PC-3 (cell line): ENCODE results near the gene SYN1. TPM values are rescaled to one million over a fixed set of nuclear protein-coding genes. Genes with fewer than 3 reads are reported as not detected.

Experiments
- ATAC-seq: fragments of 200-7000 bp; cut with Tn5 transposase; 2 replicates; pipeline ENCODE4 v1.9.1; 2020; ENCODE audit warnings: mild to moderate bottlenecking, moderate library complexity
- BruUV-seq: library from RNA; stranded (reverse); fragments of 400-500 nt; replicated peaks from 2 replicates; lab custom pipeline; 2021; lab: Mats Ljungman, UMichigan
- CTCF ChIA-PET: fragments of 300-600 bp; sonication (Branson Sonifier 250); formaldehyde crosslinking; loops from one replicate; lab custom pipeline; 2022; ENCODE audit warnings: antibody characterized with exemption; lab: Charles Lee
- POLR2A ChIA-PET: fragments of 300-600 bp; sonication (Branson Sonifier 250); formaldehyde crosslinking; loops from one replicate; lab custom pipeline; 2022; ENCODE audit warnings: antibody characterized with exemption; ENCODE audit not compliant: unreplicated experiment; lab: Charles Lee
- DNase-seq: peaks from one replicate; pipeline ENCODE4 v3.0.0-alpha.2; 2015
- H2AFZ ChIP-seq: fragments of 300-600 bp; sonication (generic); 2 replicates; pipeline ENCODE4 v1.6.0; 2016; ENCODE audit warnings: antibody characterized with exemption, low read length
- H3F3A ChIP-seq: fragments of 300-600 bp; sonication (generic); one replicate; pipeline ENCODE4 v1.6.0; 2017; ENCODE audit warnings: antibody characterized with exemption, low read length, control low read depth, mild to moderate bottlenecking; ENCODE audit not compliant: unreplicated experiment
- H3K27ac ChIP-seq: fragments of 300-600 bp; sonication (generic); 2 replicates; pipeline ENCODE4 v1.5.1; 2016; ENCODE audit warnings: mild to moderate bottlenecking, low read length
- H3K27me3 ChIP-seq: fragments of 300-600 bp; sonication (generic); 2 replicates; pipeline ENCODE4 v1.6.1; 2016; ENCODE audit warnings: low read length, mixed read lengths
- H3K36me3 ChIP-seq: fragments of 300-600 bp; sonication (generic); 2 replicates; pipeline ENCODE4 v1.6.1; 2016; ENCODE audit warnings: low read depth, mixed run types, low read length, mixed read lengths
- H3K4me1 ChIP-seq: fragments of 300-600 bp; sonication (generic); 2 replicates; pipeline ENCODE4 v1.5.1; 2016; ENCODE audit warnings: low read length; ENCODE audit not compliant: insufficient read depth
- H3K4me2 ChIP-seq: fragments of 300-600 bp; sonication (generic); 2 replicates; pipeline ENCODE4 v1.6.0; 2016; ENCODE audit warnings: low read length
- H3K4me3 ChIP-seq: fragments of 300-600 bp; sonication (generic); 2 replicates; pipeline ENCODE4 v1.5.1; 2016; ENCODE audit warnings: mild to moderate bottlenecking, low read length, mixed read lengths
- H3K79me2 ChIP-seq: fragments of 300-600 bp; sonication (generic); 2 replicates; pipeline ENCODE4 v1.6.1; 2017; ENCODE audit warnings: low read length, mixed read lengths
- H3K9ac ChIP-seq: fragments of 300-600 bp; sonication (generic); 2 replicates; pipeline ENCODE4 v1.6.0; 2016; ENCODE audit warnings: mild to moderate bottlenecking, low read length
- H3K9me2 ChIP-seq: fragments of 300-600 bp; sonication (generic); replicated peaks from 2 replicates; pipeline ENCODE4 v1.6.1; 2016; ENCODE audit warnings: mixed run types, low read length, mixed read lengths
- H3K9me3 ChIP-seq: fragments of 300-600 bp; sonication (generic); 2 replicates; pipeline ENCODE4 v1.6.1; 2016; ENCODE audit warnings: low read length, mixed read lengths
- H4K20me1 ChIP-seq: fragments of 300-600 bp; sonication (generic); 2 replicates; pipeline ENCODE4 v1.6.1; 2016; ENCODE audit warnings: low read length, mixed read lengths
- CTCF ChIP-seq: fragments of 300-600 bp; sonication (generic); conservative IDR thresholded peaks from 2 replicates; pipeline ENCODE4 v1.5.1; 2017; ENCODE audit warnings: antibody characterized with exemption, low read depth, mild to moderate bottlenecking, low read length
- EZH2 ChIP-seq: fragments of 300-600 bp; sonication (generic); IDR thresholded peaks from one replicate; pipeline ENCODE4 v1.6.1; 2017; ENCODE audit warnings: antibody characterized with exemption, mild to moderate bottlenecking, low read length; ENCODE audit not compliant: unreplicated experiment
- EZH2phosphoT487 ChIP-seq: fragments of 300-600 bp; sonication (generic); IDR thresholded peaks from 2 replicates; pipeline ENCODE4 v1.6.1; 2018; ENCODE audit warnings: mild to moderate bottlenecking, antibody characterized with exemption, low read length, borderline replicate concordance
- intact Hi-C: fragments of 100-400 bp; cut with micrococcal nuclease; formaldehyde crosslinking; loops from 2 replicates; pipeline ENCODE4 v1.9.0; 2023
- total RNA-seq: library from RNA; depleted of rRNA; stranded (reverse); fragments of >200 nt; gene quantifications from 2 replicates; pipeline ENCODE4 v1.2.3, GENCODE V29; 2014

Gene SYN1
- total RNA-seq, 1 experiment from 2014 or later, result not detected

- intact Hi-C loops, result no loop called here
- no peak overlapping the region for H3K9ac ChIP-seq
- DNase-seq (no peak), ATAC-seq (no peak)
- no peak overlapping the region for H3K4me3 ChIP-seq
- no peaks in the 10 kb centered on the region for H3K36me3 ChIP-seq
- TF ChIP-seq EZH2phosphoT487 (no peak), EZH2 (no peak), CTCF (no peak)
- H3K79me2 ChIP-seq, result no peaks in the 10 kb centered on the region
- H3K4me2 ChIP-seq, result no peak overlapping the region
- CTCF ChIA-PET, result no interaction called here
- POLR2A ChIA-PET, result no interaction called here
- BruUV-seq, result no TSS peak
- no peaks in the 10 kb centered on the region for H4K20me1 ChIP-seq
- no peak overlapping the region for H2AFZ ChIP-seq
- H3K27me3 ChIP-seq, result no peaks in the 10 kb centered on the region
- H3K4me1 ChIP-seq, result no peaks in the 10 kb centered on the region
- no peak overlapping the region for H3K27ac ChIP-seq
- H3F3A ChIP-seq, result no peaks in the 10 kb centered on the region
- no peaks in the 10 kb centered on the region for H3K9me2 ChIP-seq
- no peaks in the 10 kb centered on the region for H3K9me3 ChIP-seq
These were observed 7.7 kb downstream of the SYN1 start for GRCh38 chrX:47611926-47612325.

GRCh38 chrX:47611489-47611888 lies 8.2 kb downstream of the SYN1 start:
- TF ChIP-seq CTCF, result no peak
- TF ChIP-seq EZH2, result no peak
- no peak for TF ChIP-seq EZH2phosphoT487
- ChIA-PET POLR2A (no interaction called here), CTCF (no interaction called here)
- no peaks in the 10 kb centered on the region for H3K79me2 ChIP-seq
- H2AFZ ChIP-seq, result no peak overlapping the region
- H3K9me3 ChIP-seq, result no peaks in the 10 kb centered on the region
- H3K36me3 ChIP-seq, result no peaks in the 10 kb centered on the region
- intact Hi-C loops, result no loop called here
- no peaks in the 10 kb centered on the region for H3K9me2 ChIP-seq
- DNase-seq (no peak), ATAC-seq (no peak)
- no peak overlapping the region for H3K9ac ChIP-seq
- no peaks in the 10 kb centered on the region for H3F3A ChIP-seq
- H3K27me3 ChIP-seq, result no peaks in the 10 kb centered on the region
- no peak overlapping the region for H3K27ac ChIP-seq
- H3K4me1 ChIP-seq, result no peaks in the 10 kb centered on the region
- H3K4me2 ChIP-seq, result no peak overlapping the region
- no peaks in the 10 kb centered on the region for H4K20me1 ChIP-seq
- no peak overlapping the region for H3K4me3 ChIP-seq
- BruUV-seq, result no TSS peak

GRCh38 chrX:47610511-47610910 lies 9.1 kb downstream of the SYN1 start:
- no peak overlapping the region for H2AFZ ChIP-seq
- H3K4me1 ChIP-seq, result no peaks in the 10 kb centered on the region
- POLR2A ChIA-PET, result no interaction called here
- no peaks in the 10 kb centered on the region for H3K9me2 ChIP-seq
- CTCF ChIA-PET, result no interaction called here
- no peaks in the 10 kb centered on the region for H3K79me2 ChIP-seq
- DNase-seq (no peak), ATAC-seq (no peak)
- H3K4me3 ChIP-seq, result no peak overlapping the region
- BruUV-seq, result no TSS peak
- no peaks in the 10 kb centered on the region for H3F3A ChIP-seq
- TF ChIP-seq EZH2phosphoT487, result no peak
- TF ChIP-seq EZH2, result no peak
- TF ChIP-seq CTCF, result no peak
- no peaks in the 10 kb centered on the region for H3K27me3 ChIP-seq
- no peak overlapping the region for H3K9ac ChIP-seq
- H4K20me1 ChIP-seq, result no peaks in the 10 kb centered on the region
- no peak overlapping the region for H3K27ac ChIP-seq
- H3K4me2 ChIP-seq, result no peak overlapping the region
- intact Hi-C loops, result no loop called here
- H3K9me3 ChIP-seq, result no peaks in the 10 kb centered on the region
- no peaks in the 10 kb centered on the region for H3K36me3 ChIP-seq
